Endothelial cell of umbilical vein (primary cell): Measurements from ENCODE around the gene MAP3K10. TPM values are rescaled to one million over a fixed set of nuclear protein-coding genes. Genes with fewer than 3 reads are reported as not detected.

Source experiments
- BruUV-seq: library from RNA; stranded (reverse); fragments of 400-500 nt; replicated peaks from 2 replicates; lab custom pipeline; 2021; lab: Mats Ljungman, UMichigan
- CTCF ChIA-PET: fragments of 300-600, 350-600 bp; sonication (Branson Sonifier 250); formaldehyde crosslinking; loops from one replicate; lab custom pipeline; 2021; ENCODE audit warnings: antibody characterized with exemption, inconsistent platforms; lab: Charles Lee
- POLR2A ChIA-PET: fragments of 300-600, 350-600 bp; sonication (Branson Sonifier 250); formaldehyde crosslinking; loops from one replicate; lab custom pipeline; 2021; ENCODE audit warnings: antibody characterized with exemption, inconsistent platforms; lab: Charles Lee
- DNase-seq: peaks from one replicate; pipeline ENCODE4 v3.0.0-alpha.2; 2011; ENCODE audit warnings: low read depth, low spot score
- FAIRE-seq: peaks from 2 replicates; lab custom pipeline; 2011; peaks lifted over from hg19 to GRCh38; lab: Jason Lieb, UNC
- H2AFZ ChIP-seq: 2 replicates; pipeline ENCODE4 v1.6.0; 2012; ENCODE audit warnings: low read depth, low read length, control low read depth, inconsistent platforms
- H3K27ac ChIP-seq: 2 replicates; pipeline ENCODE4 v1.5.1; 2011; ENCODE audit warnings: low read depth, mild to moderate bottlenecking, control low read depth, low read length, moderate library complexity; ENCODE audit not compliant: insufficient read depth
- H3K27me3 ChIP-seq, 2 experiments: 2 replicates each; pipeline versions ENCODE4 v1.6.0 to v1.6.1; 2011; ENCODE audit warnings: low read length in 2 of 2, mixed read lengths in 1 of 2; ENCODE audit not compliant: control insufficient read depth in 2 of 2, insufficient read depth in 2 of 2
- H3K36me3 ChIP-seq, 2 experiments: 2 replicates in 1 of 2; 3 replicates in 1 of 2; pipeline ENCODE4 v1.5.1; 2011; ENCODE audit warnings: low read length in 2 of 2, mild to moderate bottlenecking in 1 of 2, moderate library complexity in 1 of 2; ENCODE audit not compliant: control insufficient read depth in 2 of 2, insufficient read depth in 2 of 2; ENCODE audit errors: extremely low read depth in 1 of 2
- H3K4me1 ChIP-seq: 3 replicates; pipeline ENCODE4 v1.5.1; 2011; ENCODE audit warnings: mild to moderate bottlenecking, low read length; ENCODE audit not compliant: control insufficient read depth, insufficient read depth; ENCODE audit errors: extremely low read depth
- H3K4me2 ChIP-seq: 2 replicates; pipeline ENCODE4 v1.6.1; 2011; ENCODE audit warnings: low read length, control low read depth, mixed read lengths; ENCODE audit not compliant: insufficient read depth
- H3K4me3 ChIP-seq, 3 experiments: fragments of 200-600 bp in 1 of 3; sonication (generic), shearing (Covaris generic) in 1 of 3; replicated peaks in 1 of 3; 2 replicates each; pipeline ENCODE4 v1.5.1; 2011 to 2016; ENCODE audit warnings: control low read depth in 3 of 3, low read length in 3 of 3, mild to moderate bottlenecking in 2 of 3, inconsistent platforms in 1 of 3, low read depth in 1 of 3, moderate library complexity in 1 of 3; ENCODE audit not compliant: insufficient read depth in 1 of 3
- H3K79me2 ChIP-seq: 2 replicates; pipeline ENCODE4 v1.6.0; 2012; ENCODE audit warnings: low read length, inconsistent platforms; ENCODE audit not compliant: control insufficient read depth, insufficient read depth
- H3K9ac ChIP-seq: replicated peaks from 2 replicates; pipeline ENCODE3; 2011; ENCODE audit warnings: low read length, control low read depth; ENCODE audit not compliant: insufficient read depth; ENCODE audit errors: extremely low read depth
- H3K9me1 ChIP-seq: replicated peaks from 3 replicates; pipeline ENCODE4 v1.6.0; 2011; ENCODE audit warnings: mild to moderate bottlenecking, low read length; ENCODE audit not compliant: control insufficient read depth, insufficient read depth; ENCODE audit errors: extremely low read depth
- H3K9me3 ChIP-seq: replicated peaks from 2 replicates; pipeline ENCODE4 v1.5.1; 2012; ENCODE audit warnings: low read length, inconsistent platforms; ENCODE audit not compliant: control insufficient read depth, insufficient read depth
- H4K20me1 ChIP-seq: replicated peaks from 2 replicates; pipeline ENCODE3; 2011; ENCODE audit warnings: mild to moderate bottlenecking, low read length; ENCODE audit not compliant: control insufficient read depth, insufficient read depth; ENCODE audit errors: extremely low read depth
- FOS ChIP-seq: IDR thresholded peaks from 2 replicates; pipeline ENCODE4 v1.6.1; 2011; ENCODE audit warnings: mild to moderate bottlenecking, low read length, moderate library complexity, borderline replicate concordance; ENCODE audit not compliant: insufficient read depth
- GATA2 ChIP-seq: IDR thresholded peaks from 2 replicates; pipeline ENCODE4 v1.7.0; 2011; ENCODE audit warnings: low read depth, mild to moderate bottlenecking, moderate library complexity, mixed read lengths, low read length; ENCODE audit not compliant: insufficient read length, insufficient read depth
- JUN ChIP-seq: IDR thresholded peaks from 2 replicates; pipeline ENCODE4 v1.6.1; 2011; ENCODE audit warnings: borderline replicate concordance, low read depth; ENCODE audit not compliant: insufficient read length, insufficient read depth
- MYC ChIP-seq: IDR thresholded peaks from one replicate; pipeline ENCODE4 v1.6.1; 2011; ENCODE audit warnings: mild to moderate bottlenecking, low read depth, low read length
- dilution Hi-C: fragments of 300-500 bp; cut with MboI; formaldehyde crosslinking; loops from one replicate; pipeline ENCODE4 v1.15.0; 2019; ENCODE audit warnings: low sequenced_read_pairs; ENCODE audit not compliant: extremely low pct_ligation_motif_present
- intact Hi-C: fragments of 100-400 bp; cut with micrococcal nuclease; formaldehyde crosslinking; loops from one replicate; pipeline ENCODE4 v1.10.0; 2022
- polyA plus RNA-seq, 4 experiments: library from polyadenylated mRNA; depleted of rRNA in 3 of 4; stranded (reverse) in 3 of 4; unstranded in 1 of 4; fragments of >200 nt; gene quantifications; 2 replicates each; pipeline versions ENCODE4 v1.2.1 to v1.2.3, GENCODE V29; 2011 to 2012; ENCODE audit warnings: missing spikeins in 1 of 4
- total RNA-seq: library from RNA; stranded (reverse); gene quantifications from 2 replicates; pipeline ENCODE4 v1.2.3, GENCODE V29; 2021
- TF ChIP-seq, protein P1 (sequence below), 2 donors: IDR thresholded peaks; 1 replicate in 1 of 2; 2 replicates in 1 of 2; pipeline ENCODE4 v1.5.1; 2011; ENCODE audit warnings: low read length in 2 of 2, mild to moderate bottlenecking in 2 of 2, moderate library complexity in 2 of 2, control low read depth in 1 of 2, inconsistent platforms in 1 of 2, low read depth in 1 of 2; ENCODE audit not compliant: insufficient read depth in 1 of 2; ENCODE audit errors: extremely low read depth in 1 of 2

The MAP3K10 gene
- total and polyA plus RNA-seq, 2 donors (not counting 3 experiments of a cell fraction or from before 2014, with no cell fraction given): 6.3 to 19.4 TPM

DNA sequence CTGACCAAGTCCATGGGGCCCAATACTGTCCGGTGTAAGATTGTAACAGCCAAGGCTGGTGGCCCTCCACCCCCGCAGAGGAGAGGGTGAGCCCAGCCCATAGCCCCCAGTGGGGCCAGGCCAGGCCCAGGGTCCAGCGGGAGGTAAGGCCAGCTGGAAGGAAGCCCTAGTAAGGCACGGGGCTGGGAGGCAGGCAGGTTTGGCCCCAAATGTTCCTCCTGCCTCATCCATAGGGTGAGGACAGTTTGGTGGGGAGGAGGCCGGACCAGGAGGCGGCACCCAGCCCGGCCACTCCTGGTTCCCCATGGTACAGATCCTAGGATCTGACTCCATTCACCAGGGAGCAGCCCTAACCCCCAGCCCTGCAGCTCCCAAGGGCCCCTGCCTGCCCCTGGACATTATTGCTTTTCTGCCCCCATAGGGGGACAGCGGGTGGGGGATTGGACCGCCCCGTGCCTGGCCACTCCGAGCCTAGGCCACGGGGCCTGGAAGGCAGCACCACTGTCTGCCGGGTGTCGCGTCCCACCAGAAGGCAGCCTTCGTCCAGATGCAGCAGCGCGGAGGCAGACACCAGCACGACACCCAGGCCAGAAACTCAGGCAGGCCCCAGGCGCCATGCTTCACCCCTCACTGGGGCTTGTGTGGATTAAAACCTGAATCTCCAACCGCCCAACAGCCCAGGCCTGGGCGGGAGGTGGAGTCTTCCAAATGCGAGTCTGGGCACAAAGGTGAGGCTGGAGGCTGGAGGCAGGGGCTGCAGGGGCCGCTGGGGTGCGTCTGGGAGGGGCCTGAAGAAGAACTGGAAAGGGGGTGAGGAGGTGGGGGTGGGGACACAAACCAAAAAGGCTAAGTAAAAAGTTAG is 42.0 kb downstream of the MAP3K10 start:
- Histone ChIP-seq H3K9ac (no peak overlapping the region), H3K36me3 (peaks cover 0 to 23% of the 10 kb centered on the region in 2 experiments), H3K4me3 (no peak overlapping the region), H3K27ac (no peak overlapping the region), H3K4me1 (peaks cover 25% of the 10 kb centered on the region), H3K9me3 (no peaks in the 10 kb centered on the region), H3K9me1 (no peaks in the 10 kb centered on the region), H3K27me3 (peaks cover under 1 to 3% of the 10 kb centered on the region in 2 experiments), H2AFZ (no peak overlapping the region), H4K20me1 (no peaks in the 10 kb centered on the region), H3K79me2 (no peaks in the 10 kb centered on the region), H3K4me2 (no peak overlapping the region)
- intact Hi-C loops (no loop called here), dilution Hi-C loops (no loop called here)
- FAIRE-seq (no peak), DNase-seq (no peak)
- ChIA-PET POLR2A (no interaction called here), CTCF (no interaction called here)
- TF ChIP-seq FOS (no peak), JUN (no peak), MYC (no peak), GATA2 (no peak)
- TF ChIP-seq, protein P1, sequence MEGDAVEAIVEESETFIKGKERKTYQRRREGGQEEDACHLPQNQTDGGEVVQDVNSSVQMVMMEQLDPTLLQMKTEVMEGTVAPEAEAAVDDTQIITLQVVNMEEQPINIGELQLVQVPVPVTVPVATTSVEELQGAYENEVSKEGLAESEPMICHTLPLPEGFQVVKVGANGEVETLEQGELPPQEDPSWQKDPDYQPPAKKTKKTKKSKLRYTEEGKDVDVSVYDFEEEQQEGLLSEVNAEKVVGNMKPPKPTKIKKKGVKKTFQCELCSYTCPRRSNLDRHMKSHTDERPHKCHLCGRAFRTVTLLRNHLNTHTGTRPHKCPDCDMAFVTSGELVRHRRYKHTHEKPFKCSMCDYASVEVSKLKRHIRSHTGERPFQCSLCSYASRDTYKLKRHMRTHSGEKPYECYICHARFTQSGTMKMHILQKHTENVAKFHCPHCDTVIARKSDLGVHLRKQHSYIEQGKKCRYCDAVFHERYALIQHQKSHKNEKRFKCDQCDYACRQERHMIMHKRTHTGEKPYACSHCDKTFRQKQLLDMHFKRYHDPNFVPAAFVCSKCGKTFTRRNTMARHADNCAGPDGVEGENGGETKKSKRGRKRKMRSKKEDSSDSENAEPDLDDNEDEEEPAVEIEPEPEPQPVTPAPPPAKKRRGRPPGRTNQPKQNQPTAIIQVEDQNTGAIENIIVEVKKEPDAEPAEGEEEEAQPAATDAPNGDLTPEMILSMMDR (IDR thresholded peaks at IDR 0.05; ENCODE audit: extremely low read depth in 1 of 2, insufficient read depth in 1 of 2, low read depth in 1 of 2, low read length in 2 of 2): no peak
- BruUV-seq: no TSS peak
